Stimulated activated naive CD8-positive, alpha-beta T cell treated with anti-CD3 and anti-CD28 coated beads, Interleukin-15, Interleukin-2, amounts not matched to agents 100 U/mL and 50 U/mL, for 24 hours (primary cell): ENCODE data around the gene CGNL1.

Experiments used
- ATAC-seq: fragments of 150-1000 bp; cut with Tn5 transposase; one replicate; pipeline ENCODE4 v1.10.0; 2021
- DNase-seq: peaks from one replicate; pipeline ENCODE4 v3.0.0; 2021

Gene CGNL1

DNA sequence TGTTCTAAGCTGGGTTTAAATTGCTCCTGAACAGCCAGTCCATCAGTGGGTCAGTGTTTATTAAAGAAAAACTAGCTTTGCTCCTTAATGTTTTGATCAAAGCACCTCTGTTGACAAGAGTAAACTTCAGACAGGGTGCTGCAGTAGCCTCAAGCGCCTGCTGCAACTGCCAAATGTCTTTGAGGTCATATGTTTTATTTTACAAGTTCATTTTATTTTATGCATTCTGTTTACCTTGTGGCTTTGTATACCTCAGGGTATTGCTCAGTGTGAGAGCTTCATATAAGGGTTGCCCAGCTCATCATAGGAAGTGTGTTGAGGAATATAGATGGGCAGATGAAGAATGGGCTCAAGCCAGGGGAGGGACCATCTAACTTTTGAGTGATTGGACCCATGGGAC is 223.9 kb downstream of the CGNL1 start:
- no peak for DNase-seq
- ATAC-seq: no peak
